ENCODE measurements around the gene DQX1. TPM values are rescaled to one million over a fixed set of nuclear protein-coding genes. Genes with fewer than 3 reads are reported as not detected.

The DQX1 gene
- total RNA-seq, 1 experiment from 2014 or later = 1.3 TPM

GRCh38 chr2:74558284-74559230, 32.5 kb upstream of the DQX1 start:
- Mint-ChIP-seq H3K9me3 (no peaks in the 10 kb centered on the region), H3K4me1 (peaks cover 15% of the 10 kb centered on the region), H3K36me3 (no peaks in the 10 kb centered on the region), H3K4me3 (no peak overlapping the region), H3K27me3 (ENCODE audit: low read depth) (peaks cover 66% of the 10 kb centered on the region), H3K27ac (no peak overlapping the region)
- CTCF ChIA-PET = interaction anchor here (0.6 kb wide), 1 partner anchor 13 kb away, joined by 3 read pairs; no protein-coding TSS in a partner anchor
- TF ChIP-seq ZNF416 (CRISPR knock-in tag; IDR thresholded peaks at IDR 0.05) = no peak
- no peak for TF ChIP-seq MXD4 (CRISPR knock-in tag; IDR thresholded peaks at IDR 0.05; ENCODE audit: borderline replicate concordance)
- TF ChIP-seq ZNF232 (CRISPR knock-in tag; IDR thresholded peaks at IDR 0.05) = no peak
- TF ChIP-seq MLX (CRISPR knock-in tag; IDR thresholded peaks at IDR 0.05) = no peak
- no peak for TF ChIP-seq ZNF219 (CRISPR knock-in tag; IDR thresholded peaks at IDR 0.05; ENCODE audit: borderline replicate concordance)
- TF ChIP-seq CDX4 (CRISPR knock-in tag; IDR thresholded peaks at IDR 0.05; ENCODE audit: borderline replicate concordance) = no peak
- no peak for TF ChIP-seq FOXP4 (CRISPR knock-in tag; IDR thresholded peaks at IDR 0.05)
- TF ChIP-seq ZNF263 (CRISPR knock-in tag; IDR thresholded peaks at IDR 0.05; ENCODE audit: low read depth) = no peak
- no peak for TF ChIP-seq MYBL2 (CRISPR knock-in tag; IDR thresholded peaks at IDR 0.05)
- TF ChIP-seq SP1 (CRISPR knock-in tag; conservative IDR thresholded peaks at IDR 0.05) = no peak
- TF ChIP-seq EMX1 (CRISPR knock-in tag; IDR thresholded peaks at IDR 0.05) = no peak
- no peak for TF ChIP-seq NR3C1 (CRISPR knock-in tag; conservative IDR thresholded peaks at IDR 0.05; ENCODE audit: low read depth)
- no peak for TF ChIP-seq MAX (CRISPR knock-in tag; IDR thresholded peaks at IDR 0.05)
- TF ChIP-seq ZNF121 (CRISPR knock-in tag; IDR thresholded peaks at IDR 0.05) = no peak
- no peak for TF ChIP-seq PREB (CRISPR knock-in tag; IDR thresholded peaks at IDR 0.05; ENCODE audit: borderline replicate concordance)
- TF ChIP-seq USF2 (CRISPR knock-in tag; IDR thresholded peaks at IDR 0.05) = no peak
- TF ChIP-seq ZMAT4 (CRISPR knock-in tag; IDR thresholded peaks at IDR 0.05) = no peak
- no peak for TF ChIP-seq ZNF671 (CRISPR knock-in tag; IDR thresholded peaks at IDR 0.05)
- no peak for TF ChIP-seq FOXK1 (CRISPR knock-in tag; IDR thresholded peaks at IDR 0.05)
- no peak for TF ChIP-seq ZNF425 (CRISPR knock-in tag; conservative IDR thresholded peaks at IDR 0.05)
- ATAC-seq = no peak
- POLR2A ChIA-PET = interaction anchor here (1.0 kb wide), 1 partner anchor 59 kb away, joined by 3 read pairs; the partner anchor contains the start of gene LBX2
- DNase-seq (ENCODE audit: low spot score) = no peak

All from WTC11 (cell line).